Astrocyte (in vitro differentiated cells and primary cell): ENCODE results near the gene RHPN2. TPM values are rescaled to one million over a fixed set of nuclear protein-coding genes. Genes with fewer than 3 reads are reported as not detected.

ENCODE experiments used
- DNase-seq: peaks from one replicate; pipeline ENCODE4 v3.0.0-alpha.2; 2010; ENCODE audit warnings: low read depth
- FAIRE-seq: peaks from 2 replicates; lab custom pipeline; 2011; peaks lifted over from hg19 to GRCh38; lab: Jason Lieb, UNC
- H2AFZ ChIP-seq: 2 replicates; pipeline ENCODE4 v1.6.0; 2012; ENCODE audit warnings: low read depth, low read length, inconsistent platforms
- H3K27ac ChIP-seq: 2 replicates; pipeline ENCODE4 v1.5.1; 2011; ENCODE audit warnings: low read depth, low read length, inconsistent platforms
- H3K27me3 ChIP-seq: 2 replicates; pipeline ENCODE4 v1.6.0; 2011; ENCODE audit warnings: low read length, inconsistent platforms; ENCODE audit not compliant: insufficient read depth
- H3K36me3 ChIP-seq: 2 replicates; pipeline ENCODE4 v1.5.1; 2011; ENCODE audit warnings: low read length, inconsistent platforms; ENCODE audit not compliant: insufficient read depth
- H3K4me1 ChIP-seq: 2 replicates; pipeline ENCODE4 v1.5.1; 2011; ENCODE audit warnings: low read length, inconsistent platforms; ENCODE audit not compliant: insufficient read depth
- H3K4me2 ChIP-seq: 2 replicates; pipeline ENCODE4 v1.6.0; 2012; ENCODE audit warnings: low read length, inconsistent platforms
- H3K4me3 ChIP-seq: 2 replicates; pipeline ENCODE4 v1.5.1; 2011; ENCODE audit warnings: low read depth, mild to moderate bottlenecking, low read length, inconsistent platforms; ENCODE audit not compliant: insufficient read depth
- H3K79me2 ChIP-seq: 2 replicates; pipeline ENCODE4 v1.6.0; 2012; ENCODE audit warnings: mild to moderate bottlenecking, low read length, inconsistent platforms; ENCODE audit not compliant: insufficient read depth
- H3K9ac ChIP-seq: 2 replicates; pipeline ENCODE4 v1.6.0; 2012; ENCODE audit warnings: mild to moderate bottlenecking, low read length, inconsistent platforms
- H3K9me3 ChIP-seq: 2 replicates; pipeline ENCODE4 v1.5.1; 2012; ENCODE audit warnings: low read depth, mild to moderate bottlenecking, low read length, inconsistent platforms; ENCODE audit not compliant: insufficient read depth
- H4K20me1 ChIP-seq: 2 replicates; pipeline ENCODE4 v1.6.0; 2012; ENCODE audit warnings: low read length, inconsistent platforms; ENCODE audit not compliant: insufficient read depth
- H3K27ac Mint-ChIP-seq: one replicate; pipeline ENCODE4 v1.8.0; 2021; ENCODE audit warnings: mild to moderate bottlenecking, mixed read lengths; ENCODE audit not compliant: unreplicated experiment
- H3K27me3 Mint-ChIP-seq: one replicate; pipeline ENCODE4 v1.8.0; 2021; ENCODE audit warnings: low read depth, mixed read lengths; ENCODE audit not compliant: unreplicated experiment
- H3K36me3 Mint-ChIP-seq: one replicate; pipeline ENCODE4 v1.8.0; 2021; ENCODE audit warnings: low read depth, mixed read lengths; ENCODE audit not compliant: unreplicated experiment
- H3K4me1 Mint-ChIP-seq: one replicate; pipeline ENCODE4 v1.8.0; 2021; ENCODE audit warnings: low read depth, mixed read lengths; ENCODE audit not compliant: unreplicated experiment
- H3K4me3 Mint-ChIP-seq: one replicate; pipeline ENCODE4 v1.8.0; 2021; ENCODE audit warnings: mild to moderate bottlenecking, moderate library complexity, mixed read lengths; ENCODE audit not compliant: unreplicated experiment
- H3K9me3 Mint-ChIP-seq: one replicate; pipeline ENCODE4 v1.8.0; 2021; ENCODE audit warnings: mild to moderate bottlenecking, mixed read lengths; ENCODE audit not compliant: unreplicated experiment
- CTCF ChIP-seq: IDR thresholded peaks from 2 replicates; pipeline ENCODE4 v1.5.1; 2011; ENCODE audit warnings: low read depth, mild to moderate bottlenecking, inconsistent platforms, low read length, moderate library complexity; ENCODE audit not compliant: insufficient read depth
- EZH2 ChIP-seq: IDR thresholded peaks from 2 replicates; pipeline ENCODE4 v1.6.1; 2012; ENCODE audit warnings: mild to moderate bottlenecking, low read length, inconsistent platforms; ENCODE audit not compliant: insufficient read depth
- total RNA-seq: library from RNA; stranded (reverse); gene quantifications from 2 replicates; pipeline ENCODE4 v1.2.1, GENCODE V29; 2021

Gene RHPN2
- total RNA-seq, 1 donor from 2014 or later = 12.6 TPM

DNA sequence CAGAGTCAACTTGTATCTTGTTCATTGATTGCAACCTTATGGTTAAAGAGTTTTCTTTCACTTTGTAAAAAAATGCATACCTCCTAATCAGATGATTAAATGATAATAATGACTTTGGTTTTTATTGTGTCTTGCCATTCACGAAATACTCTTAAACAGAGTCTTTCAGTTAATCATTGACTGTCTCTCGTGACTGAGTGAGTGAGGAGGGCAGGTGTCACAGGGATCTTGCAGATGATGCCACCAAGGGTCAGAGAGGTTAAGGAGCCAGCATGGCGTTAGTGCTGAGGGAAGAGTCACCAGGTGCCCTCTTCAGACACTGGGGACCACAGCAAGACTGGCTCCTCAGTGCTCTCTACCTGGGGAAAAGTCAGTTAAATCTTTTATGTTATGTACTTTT lies 24.3 kb upstream of the RHPN2 start:
- Mint-ChIP-seq H3K27me3 (no peaks in the 10 kb centered on the region), H3K36me3 (peaks cover 10% of the 10 kb centered on the region), H3K4me1 (no peaks in the 10 kb centered on the region), H3K4me3 (no peak overlapping the region), H3K9me3 (no peaks in the 10 kb centered on the region), H3K27ac (no peak overlapping the region)
- H3K36me3 ChIP-seq = peaks cover 3% of the 10 kb centered on the region
- H3K27me3 ChIP-seq = no peaks in the 10 kb centered on the region
- H3K79me2 ChIP-seq = no peaks in the 10 kb centered on the region
- H2AFZ ChIP-seq = no peak overlapping the region
- no peak overlapping the region for H3K4me2 ChIP-seq
- H4K20me1 ChIP-seq = no peaks in the 10 kb centered on the region
- H3K9me3 ChIP-seq = no peaks in the 10 kb centered on the region
- no peaks in the 10 kb centered on the region for H3K4me1 ChIP-seq
- no peak overlapping the region for H3K27ac ChIP-seq
- FAIRE-seq (no peak), DNase-seq (no peak)
- TF ChIP-seq CTCF = no peak
- no peak for TF ChIP-seq EZH2
- no peak overlapping the region for H3K9ac ChIP-seq
- H3K4me3 ChIP-seq = no peak overlapping the region

DNA sequence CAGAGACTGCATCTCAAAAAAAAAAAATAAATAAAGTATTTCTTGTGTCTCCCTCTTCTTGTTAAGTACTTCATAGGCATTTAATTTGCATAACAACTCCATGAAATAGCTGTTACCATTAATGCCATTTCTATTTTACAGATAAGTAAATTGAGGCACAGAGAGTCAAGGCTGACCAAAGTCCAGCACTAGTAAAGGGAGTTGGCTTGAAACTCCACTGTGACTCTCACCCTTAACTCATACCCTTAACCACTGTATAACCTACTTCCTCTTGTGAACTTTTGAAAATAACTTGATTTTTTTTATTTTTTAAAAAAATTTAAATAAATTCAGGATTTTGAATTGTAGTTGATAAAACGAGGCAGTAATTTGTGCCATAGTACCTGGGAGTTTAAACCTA lies 22.3 kb upstream of the RHPN2 start:
- H3K4me2 ChIP-seq = no peak overlapping the region
- Mint-ChIP-seq H3K4me1 (no peaks in the 10 kb centered on the region), H3K27ac (no peak overlapping the region), H3K9me3 (no peaks in the 10 kb centered on the region), H3K4me3 (no peak overlapping the region), H3K36me3 (peaks cover 3% of the 10 kb centered on the region), H3K27me3 (no peaks in the 10 kb centered on the region)
- H3K4me1 ChIP-seq = peaks cover 3% of the 10 kb centered on the region
- H3K9ac ChIP-seq = no peak overlapping the region
- no peak overlapping the region for H3K4me3 ChIP-seq
- H3K27me3 ChIP-seq = no peaks in the 10 kb centered on the region
- no peak overlapping the region for H2AFZ ChIP-seq
- H3K79me2 ChIP-seq = peaks cover 7% of the 10 kb centered on the region
- H4K20me1 ChIP-seq = no peaks in the 10 kb centered on the region
- no peak for FAIRE-seq
- no peak overlapping the region for H3K27ac ChIP-seq
- TF ChIP-seq EZH2 (no peak), CTCF (no peak)
- no peaks in the 10 kb centered on the region for H3K9me3 ChIP-seq
- no peak for DNase-seq
- peaks cover 3% of the 10 kb centered on the region for H3K36me3 ChIP-seq

DNA sequence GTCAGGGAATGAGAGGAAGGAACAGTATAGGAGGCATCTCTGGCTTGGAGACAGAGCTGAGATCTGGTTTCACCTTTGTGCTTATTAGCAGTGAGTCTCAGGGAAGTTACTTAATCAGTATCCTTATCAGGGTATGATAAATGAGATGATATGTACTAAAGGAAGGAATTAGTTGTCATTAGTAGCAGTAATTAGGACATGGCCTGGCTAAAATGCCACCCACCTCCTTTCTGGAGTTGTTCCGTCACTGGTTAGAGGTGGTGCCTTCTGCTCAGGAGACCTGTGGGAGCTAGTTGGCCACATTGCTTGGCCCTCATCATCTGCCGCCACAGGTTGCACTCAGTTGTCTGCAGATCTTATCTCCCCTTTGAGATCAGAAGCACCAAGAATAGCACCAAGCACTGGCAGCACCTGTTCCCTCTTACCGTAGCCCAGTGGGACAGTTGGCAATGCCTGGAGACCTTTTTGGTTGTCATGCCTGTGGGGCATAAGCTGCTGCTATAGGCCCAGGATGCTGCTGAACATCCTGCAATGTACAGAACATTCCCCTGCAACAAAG lies 21.0 kb upstream of the RHPN2 start:
- Histone ChIP-seq H3K27ac (no peak overlapping the region), H3K36me3 (peaks cover 3% of the 10 kb centered on the region), H3K9me3 (no peaks in the 10 kb centered on the region), H3K79me2 (peaks cover 17% of the 10 kb centered on the region), H3K27me3 (no peaks in the 10 kb centered on the region), H3K4me2 (no peak overlapping the region), H2AFZ (no peak overlapping the region), H4K20me1 (no peaks in the 10 kb centered on the region), H3K9ac (no peak overlapping the region), H3K4me1 (peaks cover 7% of the 10 kb centered on the region), H3K4me3 (no peak overlapping the region)
- TF ChIP-seq CTCF (no peak), EZH2 (no peak)
- Mint-ChIP-seq H3K4me1 (peaks cover 6% of the 10 kb centered on the region), H3K27ac (no peak overlapping the region), H3K36me3 (peaks cover 3% of the 10 kb centered on the region), H3K27me3 (no peaks in the 10 kb centered on the region), H3K4me3 (no peak overlapping the region), H3K9me3 (no peaks in the 10 kb centered on the region)
- FAIRE-seq = no peak
- DNase-seq = no peak
